ENCODE measurements around the gene HACE1. TPM values are rescaled to one million over a fixed set of nuclear protein-coding genes. Genes with fewer than 3 reads are reported as not detected.

HACE1 gene
- polyA plus RNA-seq, 3 donors = 2.7 to 3.9 (median 3.4) TPM

GRCh38 chr6:104679971-104680370 is 179.7 kb downstream of the HACE1 start:
- no peak overlapping the region for H2AFZ ChIP-seq (ENCODE audit: insufficient read depth, low read depth, low read length, poor library complexity, severe bottlenecking)
- H3K4me1 ChIP-seq (ENCODE audit: control insufficient read depth in 1 of 2, insufficient read depth in 2 of 2, low read length in 2 of 2) = no peaks in the 10 kb centered on the region
- intact Hi-C loops (cut with micrococcal nuclease) = no loop called here
- TF ChIP-seq CTCF (IDR thresholded peaks at IDR 0.05) = no peak
- H3K4me1 Mint-ChIP-seq = peaks cover 4% of the 10 kb centered on the region
- H3K36me3 ChIP-seq (replicated peaks in 1 of 2; ENCODE audit: control insufficient read depth in 1 of 2, insufficient read depth in 2 of 2, low read length in 2 of 2) = no peaks in the 10 kb centered on the region
- H4K20me1 ChIP-seq (ENCODE audit: insufficient read depth, low read length) = no peaks in the 10 kb centered on the region
- H3K4me3 Mint-ChIP-seq = no peak overlapping the region
- H3K4me2 ChIP-seq (replicated peaks; ENCODE audit: extremely low read depth, low read length, poor library complexity, severe bottlenecking) = no peak overlapping the region
- H3K4me3 ChIP-seq (replicated peaks in 1 of 3; ENCODE audit: low read depth in 2 of 3, low read length in 3 of 3) = no peak overlapping the region
- no peaks in the 10 kb centered on the region for H3K79me2 ChIP-seq (ENCODE audit: insufficient read depth, low read length)
- no CpG with 5 or more reads among the region's 1 CpG for WGBS (ENCODE audit: insufficient coverage)
- H3K27ac ChIP-seq (ENCODE audit: low read depth in 1 of 2, low read length in 2 of 2) = no peak overlapping the region
- H3K36me3 Mint-ChIP-seq = no peaks in the 10 kb centered on the region
- no peak overlapping the region for H3K9ac ChIP-seq (ENCODE audit: insufficient read depth, low read length, poor library complexity, severe bottlenecking)
- no peak overlapping the region for H3K27ac Mint-ChIP-seq
- DNase-seq = no peak
- no peaks in the 10 kb centered on the region for H3K27me3 Mint-ChIP-seq (ENCODE audit: low read depth in 3 of 3)
- peaks cover 5 to 10% (median 9%) of the 10 kb centered on the region in 7 donors for H3K9me3 Mint-ChIP-seq
- no peaks in the 10 kb centered on the region for H3K27me3 ChIP-seq (ENCODE audit: control insufficient read depth in 2 of 2, insufficient read depth in 2 of 2, low read length in 2 of 2)
- H3K9me3 ChIP-seq (replicated peaks in 1 of 2; ENCODE audit: control insufficient read depth in 1 of 2, insufficient read depth in 1 of 2, low read length in 2 of 2) = no peaks in the 10 kb centered on the region

Small RNAs within 50 kb of the gene (small RNA-seq; reads per million reads assigned to genes)
- gene RNU6-897P (ENCODE audit: insufficient read length, low read depth) = not detected

Other genes with a start within 250 kb of the HACE1 start
- not detected for gene LIN28B, start 97.2 kb upstream of the HACE1 start, polyA plus RNA-seq

All from CD14-positive monocyte (primary cell).